ENCODE measurements around the gene TSPAN10.
A peak's percentile ranks its signal among the peaks of the same experiment; 100 is the strongest.
"Not testable (repeated sequence)": the region's sequence is repeated elsewhere in the genome, so short reads cannot be mapped to it uniquely, and the experiment has no call there.

Gene TSPAN10

GRCh38 chr17:81662002-81662401 is 25.0 kb downstream of the TSPAN10 start:
- no peak for DNase-seq (ENCODE audit: low read depth)

GRCh38 chr17:81664051-81664470 is 27.1 kb downstream of the TSPAN10 start:
- DNase-seq (ENCODE audit: low read depth): no peak

GRCh38 chr17:81665205-81666091 is 28.5 kb downstream of the TSPAN10 start:
- DNase-seq (ENCODE audit: low read depth): no peak

GRCh38 chr17:81666092-81666341 is 29.0 kb downstream of the TSPAN10 start:
- DNase-seq (ENCODE audit: low read depth): no peak

- peak; percentile 66 for DNase-seq (ENCODE audit: low read depth)
Observed at GRCh38 chr17:81666342-81667191, 29.6 kb downstream of the TSPAN10 start, which contains the start of the genes CCDC137 and OXLD1. Gene CCDC137, plus strand, starts transcription at chr17:81666737. Its CDS starts 30 bp downstream, at chr17:81666767. Gene OXLD1, minus strand, starts transcription at chr17:81666605. Its CDS starts 28 bp downstream, at chr17:81666577.

- DNase-seq (ENCODE audit: low read depth): no peak
Observed at GRCh38 chr17:81667754-81668153, 30.8 kb downstream of the TSPAN10 start.

GRCh38 chr17:81672504-81672903 is 35.5 kb downstream of the TSPAN10 start:
- DNase-seq (ENCODE audit: low read depth): no peak

GRCh38 chr17:81672954-81673353 is 36.0 kb downstream of the TSPAN10 start:
- no peak for DNase-seq (ENCODE audit: low read depth)

GRCh38 chr17:81673561-81674258 is 36.7 kb downstream of the TSPAN10 start:
- no peak for DNase-seq (ENCODE audit: low read depth)

- DNase-seq (ENCODE audit: low read depth): not testable (repeated sequence)
Observed at GRCh38 chr17:81675515-81676221, 38.7 kb downstream of the TSPAN10 start.

GRCh38 chr17:81676906-81677305 is 39.9 kb downstream of the TSPAN10 start:
- no peak for DNase-seq (ENCODE audit: low read depth)

GRCh38 chr17:81680150-81680549 is 43.2 kb downstream of the TSPAN10 start:
- DNase-seq (ENCODE audit: low read depth): no peak

GRCh38 chr17:81681672-81682071 is 44.7 kb downstream of the TSPAN10 start:
- no peak for DNase-seq (ENCODE audit: low read depth)

- DNase-seq (ENCODE audit: low read depth): no peak
Observed at GRCh38 chr17:81682565-81683207, 45.7 kb downstream of the TSPAN10 start.

GRCh38 chr17:81683208-81683583 is 46.2 kb downstream of the TSPAN10 start:
- no peak for DNase-seq (ENCODE audit: low read depth)

GRCh38 chr17:81683584-81684441 is 46.8 kb downstream of the TSPAN10 start, which contains the start of the genes ARL16 and HGS:
Gene ARL16, minus strand, starts transcription at chr17:81683797. Its CDS starts 44 bp downstream, at chr17:81683753.
Gene HGS, plus strand, starts transcription at chr17:81684011. Its CDS starts 56 bp downstream, at chr17:81684067.
- DNase-seq (ENCODE audit: low read depth): peak; percentile 94

GRCh38 chr17:81684442-81684911 is 47.5 kb downstream of the TSPAN10 start:
- peak; percentile 48 for DNase-seq (ENCODE audit: low read depth)

- no peak for DNase-seq (ENCODE audit: low read depth)
Observed at GRCh38 chr17:81685108-81685507, 48.1 kb downstream of the TSPAN10 start.

GRCh38 chr17:81686614-81687013 is 49.6 kb downstream of the TSPAN10 start:
- no peak for DNase-seq (ENCODE audit: low read depth)

Measured in GM04503 (cell line).